GM18502 (cell line): ENCODE results near the gene GPSM3.
"Not testable (repeated sequence)": the region's sequence is repeated elsewhere in the genome, so short reads cannot be mapped to it uniquely, and the experiment has no call there.

Experiments
- ATAC-seq: cut with Tn5 transposase; IDR thresholded peaks from one replicate; pipeline ENCODE4 v1.9.1; 2021; ENCODE audit warnings: mild to moderate bottlenecking; ENCODE audit not compliant: unreplicated experiment, poor library complexity

GPSM3 gene

DNA sequence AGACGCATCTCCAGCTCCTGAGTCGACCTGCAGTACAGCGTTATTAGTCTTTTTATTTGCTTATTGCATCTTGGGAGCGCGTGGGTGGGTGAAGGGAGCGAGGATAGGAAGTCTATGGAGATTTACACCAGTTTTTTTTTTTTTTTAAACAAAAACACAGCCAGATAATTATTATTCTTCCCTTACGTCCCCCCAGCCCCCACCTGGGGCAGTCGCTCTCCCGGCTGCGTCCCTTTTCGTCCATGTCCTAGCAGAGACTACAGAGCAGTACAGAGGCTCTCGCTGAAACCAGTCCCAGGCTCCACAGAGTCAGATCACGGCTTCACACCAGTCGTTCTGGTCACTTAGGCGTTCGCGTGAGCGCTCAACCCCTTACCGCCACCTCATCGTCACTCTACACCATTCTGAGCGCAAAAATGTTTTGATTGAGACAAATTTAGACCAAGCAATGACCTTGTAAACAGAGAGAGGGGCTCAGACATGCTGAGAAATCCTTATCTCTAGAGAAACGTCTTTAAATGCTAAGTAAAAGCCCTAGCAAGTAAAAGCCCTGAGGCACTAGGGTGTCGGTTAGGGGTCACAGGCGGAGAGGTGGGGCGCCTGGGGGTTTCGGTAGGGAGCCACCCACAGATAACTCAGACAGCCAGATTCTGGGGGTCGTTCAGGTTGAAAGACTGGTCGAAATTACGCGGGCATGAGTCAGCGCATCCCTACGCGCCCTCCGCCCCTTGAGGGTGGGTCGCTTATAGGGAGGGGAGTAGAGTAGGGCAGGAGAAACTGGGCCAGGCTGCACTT lies 39.5 kb downstream of the GPSM3 start:
- no peak for ATAC-seq

DNA sequence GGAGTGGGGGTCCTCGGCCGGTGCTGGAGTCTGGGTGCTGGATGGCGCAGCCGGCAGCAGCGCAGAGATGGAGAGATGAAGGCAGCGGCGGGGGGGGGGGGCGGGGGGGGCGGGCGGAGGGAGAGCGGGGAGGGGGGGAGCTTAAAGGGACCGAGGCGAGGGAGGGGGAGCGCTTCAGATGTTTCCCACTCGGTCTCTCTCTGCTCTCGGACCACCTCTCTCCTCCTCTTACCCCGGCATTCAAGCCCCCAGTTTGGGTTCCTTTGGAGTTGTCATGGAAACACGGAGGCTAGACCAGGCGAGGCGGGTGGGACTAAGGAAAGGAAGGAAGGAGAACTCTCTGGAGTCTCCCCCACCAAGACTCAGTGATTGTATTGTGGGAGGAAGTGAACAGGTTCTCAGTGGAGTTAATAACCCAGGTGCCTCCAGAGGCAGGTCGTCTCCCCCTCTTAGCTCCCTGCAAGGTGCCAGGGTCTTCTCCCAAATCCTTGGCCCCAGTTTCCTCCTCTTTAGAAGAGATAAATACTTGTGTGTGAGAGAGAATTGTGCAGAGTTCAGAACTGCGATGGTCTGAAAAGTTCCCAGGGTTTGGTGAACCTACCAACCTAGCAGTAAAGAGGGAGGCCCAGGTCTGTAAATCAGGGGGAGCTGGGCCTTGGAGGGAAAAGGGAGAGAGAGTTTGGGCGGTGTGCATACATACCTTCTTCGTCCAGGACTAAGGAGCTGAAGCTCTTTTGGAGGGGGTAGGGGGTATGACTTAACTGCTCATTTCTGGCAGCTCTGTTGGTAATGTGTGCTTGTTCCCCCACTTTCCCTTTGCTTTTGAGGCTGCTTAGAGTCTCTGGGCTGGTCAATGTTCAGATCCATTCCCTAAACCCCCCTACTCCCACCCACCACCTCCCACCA lies 40.3 kb downstream of the GPSM3 start, which contains the start of gene PRRT1:
TSS of gene PRRT1 (minus strand) at position 77 of the 906 bp plus-strand sequence. CDS start 112 bp downstream, outside the sequence.
- ATAC-seq = no peak

DNA sequence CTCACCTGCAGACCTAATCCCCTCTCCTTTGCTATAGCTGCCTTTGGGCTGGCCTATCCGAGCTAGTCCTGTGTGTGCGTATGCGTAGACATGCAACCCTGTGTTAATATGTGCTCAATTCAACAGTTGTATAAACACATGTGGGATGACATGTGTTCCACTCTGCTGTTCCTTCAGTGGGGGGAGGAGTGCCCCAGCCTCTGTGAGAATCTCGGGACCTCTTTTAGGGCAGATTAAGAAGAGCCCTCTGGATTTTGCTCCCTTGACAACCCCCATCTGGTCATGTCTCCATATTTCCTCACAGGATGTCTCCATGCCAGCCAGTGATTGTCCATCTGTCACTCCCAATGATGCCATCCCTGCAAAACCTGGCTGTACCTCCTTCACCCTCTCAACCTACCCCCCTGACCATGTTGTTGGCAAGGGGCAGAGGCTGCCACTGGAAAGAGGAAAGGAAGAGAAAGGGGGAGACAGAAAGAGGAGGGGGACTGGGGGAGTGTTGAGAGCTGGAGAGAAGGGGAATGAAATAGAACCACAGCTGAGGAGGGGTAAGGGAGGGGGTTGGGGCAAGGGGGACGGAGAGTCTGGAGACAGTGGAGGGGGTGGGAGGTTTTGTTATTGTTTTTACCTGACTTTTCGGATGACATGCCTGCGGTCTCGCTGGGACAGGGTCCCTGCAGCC lies 41.1 kb downstream of the GPSM3 start:
- no peak for ATAC-seq

DNA sequence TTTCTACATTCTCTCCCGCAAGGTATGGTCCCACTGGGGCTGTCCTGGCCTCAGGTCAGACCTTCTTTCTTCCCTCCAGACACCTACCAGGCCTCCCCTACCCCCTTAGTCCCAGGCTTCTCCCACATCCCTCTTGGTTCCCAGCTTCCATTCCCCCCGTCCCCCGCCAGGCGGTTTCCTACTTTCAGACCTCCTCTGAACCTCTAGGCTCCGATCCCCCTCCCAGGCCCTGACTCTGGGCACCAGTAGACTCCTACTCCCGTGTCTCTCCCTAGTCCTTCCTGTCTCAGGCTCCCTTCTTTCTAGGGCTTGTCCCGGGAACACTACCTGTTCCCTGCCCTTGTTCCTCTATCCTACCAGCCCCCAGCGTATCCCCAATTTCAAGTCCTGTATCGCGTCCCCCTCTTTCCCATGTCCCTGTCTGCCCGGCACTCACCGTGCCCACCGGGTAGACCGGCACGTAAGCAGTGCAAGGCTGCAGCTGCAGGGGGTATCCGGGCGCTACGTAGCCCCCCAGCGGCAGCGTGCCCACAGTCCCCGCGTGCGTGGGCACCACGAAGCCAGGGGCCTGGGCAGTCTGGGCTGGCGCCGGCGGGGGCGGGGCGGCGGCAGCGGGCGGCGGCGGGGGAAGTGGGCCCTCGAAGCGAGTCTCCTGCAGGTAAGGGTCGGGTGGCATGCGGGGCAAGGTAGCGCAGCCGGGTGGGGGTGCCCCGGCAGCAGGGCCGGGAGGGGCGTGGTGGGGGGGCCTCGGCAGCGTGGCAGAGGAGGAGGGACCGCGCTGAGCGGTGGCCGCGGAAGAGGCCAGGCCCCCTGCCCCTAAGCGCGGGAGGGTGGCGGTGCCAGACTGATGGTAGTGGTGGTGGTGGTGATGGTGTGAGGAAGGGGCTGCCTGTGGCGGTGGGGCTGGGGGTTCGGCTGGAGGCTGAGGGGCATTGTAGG lies 42.2 kb downstream of the GPSM3 start:
- no peak for ATAC-seq

DNA sequence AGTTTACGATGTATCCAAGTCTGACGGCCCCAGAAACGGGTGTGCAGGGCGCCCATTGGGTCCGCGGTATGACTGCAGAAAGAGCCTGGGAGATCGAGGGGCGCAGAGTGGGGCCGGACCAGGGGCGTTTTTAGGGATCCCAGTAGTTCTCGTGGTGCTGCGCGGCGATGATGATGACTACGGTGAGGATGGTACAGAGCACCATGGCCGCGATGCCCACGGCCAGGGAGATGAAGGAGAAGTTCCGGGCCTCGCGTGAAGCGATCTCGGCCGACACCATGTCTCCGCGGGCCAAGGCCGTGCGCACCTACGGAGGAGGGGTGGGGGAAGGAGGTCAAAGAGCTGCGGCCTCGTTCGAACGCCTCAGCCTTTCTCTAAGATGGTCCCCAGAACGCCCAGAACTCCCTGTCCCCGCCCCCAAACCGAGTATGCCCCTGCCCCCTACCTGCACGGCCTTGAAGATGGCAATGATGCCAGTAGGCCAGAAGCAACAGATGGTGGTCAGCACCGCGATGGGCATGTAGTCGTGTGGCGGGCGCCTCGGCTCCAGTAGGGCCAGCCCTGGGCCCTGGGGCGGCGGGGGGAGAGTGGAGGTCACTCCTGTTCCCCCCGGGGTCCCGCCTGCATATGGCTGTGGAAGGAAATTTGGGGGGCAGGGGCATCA lies 43.2 kb downstream of the GPSM3 start:
- no peak for ATAC-seq

DNA sequence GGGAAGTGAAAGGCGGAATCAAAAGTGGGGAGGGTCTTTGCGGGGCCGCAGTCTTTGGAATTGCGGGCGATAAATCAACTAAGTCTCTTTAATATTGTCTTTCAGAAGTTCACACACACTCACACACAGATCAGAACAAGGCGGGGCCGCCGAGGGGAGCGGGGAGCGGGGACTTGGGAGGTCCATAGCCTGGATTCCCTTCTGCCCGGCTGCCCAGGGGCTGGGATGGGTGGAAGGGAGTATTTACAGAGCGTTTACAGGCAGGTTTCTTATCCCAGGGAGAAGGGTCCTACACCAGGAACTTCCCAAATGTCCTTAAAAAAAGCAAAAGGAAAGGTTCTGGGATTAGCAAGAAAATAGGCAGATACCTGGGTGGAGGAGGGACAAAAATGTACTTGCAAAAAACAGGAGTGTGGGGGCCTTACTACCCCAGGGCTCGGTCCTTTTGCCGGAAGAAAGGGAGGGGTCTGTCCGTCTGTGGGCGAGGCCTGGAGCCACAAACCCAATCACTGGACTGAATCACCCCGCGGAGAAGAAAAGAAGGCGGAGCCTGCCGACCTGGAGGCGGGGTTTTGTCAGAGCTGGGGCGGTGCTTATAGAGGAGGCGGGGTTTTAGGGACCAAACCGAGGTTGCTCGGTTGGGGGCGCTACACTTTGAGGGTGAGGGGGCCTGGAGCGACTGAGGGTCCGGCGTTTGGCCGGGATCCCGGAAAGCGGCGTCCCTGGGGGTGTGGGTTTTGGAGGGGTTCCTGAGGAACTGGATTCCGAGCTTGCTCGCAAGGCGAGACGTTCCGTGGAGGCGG lies 44.0 kb downstream of the GPSM3 start:
- no peak for ATAC-seq

DNA sequence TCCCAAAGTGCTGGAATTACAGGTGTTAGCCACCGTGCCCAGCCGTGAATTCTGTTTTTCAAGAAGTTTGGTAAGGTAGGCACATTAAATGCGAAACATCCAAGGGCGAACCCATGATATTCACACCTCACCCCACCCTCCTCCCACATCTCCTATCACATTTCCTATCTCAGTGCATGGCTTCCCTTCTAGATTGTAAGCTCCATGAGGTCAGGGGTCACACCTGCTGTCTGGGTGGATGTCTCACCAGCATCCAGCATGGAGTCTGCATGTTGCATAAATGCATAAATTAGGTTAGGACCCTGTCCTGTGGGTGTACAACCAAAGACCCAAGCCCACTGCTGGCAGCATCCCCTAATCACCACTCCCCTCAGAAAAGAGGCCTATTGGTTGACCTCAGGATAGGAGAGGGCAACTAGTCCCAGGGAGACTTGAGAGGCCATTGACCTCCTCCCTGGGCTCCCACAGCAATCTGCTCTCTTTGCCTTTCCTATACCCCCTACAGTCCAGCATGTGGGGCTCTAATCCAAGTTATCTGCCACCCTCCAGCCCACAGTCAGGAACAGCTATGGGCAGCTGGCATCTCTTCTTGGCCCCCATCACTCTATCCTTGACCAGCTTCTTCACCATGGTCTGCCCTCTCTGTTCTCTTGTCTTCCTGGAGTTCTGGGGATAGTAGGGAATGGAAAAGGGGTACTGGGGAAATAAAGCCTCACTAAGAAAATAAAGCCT lies 44.9 kb downstream of the GPSM3 start:
- no peak for ATAC-seq

DNA sequence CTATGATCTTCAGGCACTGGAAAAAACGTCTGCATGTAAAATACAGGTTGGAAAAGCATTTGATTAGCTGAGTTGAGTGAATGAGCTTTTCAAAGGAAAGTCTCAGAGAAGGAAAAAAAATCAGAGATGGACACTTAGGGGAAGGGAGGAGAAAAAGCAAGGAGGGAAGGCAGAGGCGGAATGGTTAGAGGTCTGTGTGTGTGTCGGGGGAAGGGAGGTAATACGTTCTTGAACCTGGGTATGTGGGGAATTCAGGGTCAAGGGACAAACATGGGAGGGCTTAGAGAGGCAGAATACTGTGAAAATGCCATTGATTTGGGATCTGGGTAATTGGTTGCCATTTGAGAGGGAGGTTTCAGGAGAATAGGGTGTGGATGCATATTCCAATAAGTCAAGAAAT lies 45.8 kb downstream of the GPSM3 start:
- no peak for ATAC-seq

DNA sequence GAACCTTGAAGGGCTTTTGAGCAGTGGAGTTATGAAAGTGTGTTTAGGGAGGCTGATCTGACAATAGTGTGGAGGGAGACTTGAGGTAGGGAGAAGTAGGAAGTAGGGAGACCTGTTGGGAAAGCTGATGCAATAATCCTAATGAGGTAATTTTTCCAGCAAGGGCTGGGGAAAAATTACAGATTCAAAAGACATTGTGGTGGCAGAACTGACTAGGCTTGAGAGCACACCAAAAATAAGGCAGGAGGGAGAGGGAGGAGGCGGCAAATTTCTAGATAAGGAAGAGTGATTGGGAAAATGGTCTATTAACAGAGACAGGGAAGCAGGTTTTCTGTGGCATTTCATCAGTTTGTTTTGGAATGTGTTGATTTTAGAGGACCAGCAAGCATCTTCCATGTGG lies 46.2 kb downstream of the GPSM3 start:
- ATAC-seq = no peak

DNA sequence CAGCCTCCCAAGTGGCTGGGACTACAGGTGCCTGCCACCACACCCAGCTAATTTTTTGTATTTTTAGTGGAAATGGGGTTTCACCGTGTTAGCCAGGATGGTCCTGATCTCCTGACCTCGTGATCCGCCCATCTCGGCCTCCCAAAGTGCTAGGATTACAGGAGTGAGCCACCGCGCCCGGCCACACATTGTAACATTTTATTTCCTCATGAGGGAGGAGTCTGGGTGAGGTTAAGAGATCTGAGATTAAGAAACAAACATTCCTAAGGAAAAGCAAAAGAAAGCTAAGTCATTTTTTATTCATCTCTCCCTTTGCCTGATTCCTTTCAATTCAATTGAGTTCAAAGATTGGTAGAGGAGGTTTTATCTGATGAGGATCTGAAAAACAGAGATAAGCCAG lies 48.2 kb downstream of the GPSM3 start:
- ATAC-seq = not testable (repeated sequence)
